ENCODE results near the gene PUDP. TPM values are rescaled to one million over a fixed set of nuclear protein-coding genes. Genes with fewer than 3 reads are reported as not detected.
"Not testable (repeated sequence)": the region's sequence is repeated elsewhere in the genome, so short reads cannot be mapped to it uniquely, and the experiment has no call there.

Gene PUDP
- total RNA-seq (2014; rRNA removed; shearing (Covaris generic)): 7.3 and 8.8 TPM in 2 replicates

DNA sequence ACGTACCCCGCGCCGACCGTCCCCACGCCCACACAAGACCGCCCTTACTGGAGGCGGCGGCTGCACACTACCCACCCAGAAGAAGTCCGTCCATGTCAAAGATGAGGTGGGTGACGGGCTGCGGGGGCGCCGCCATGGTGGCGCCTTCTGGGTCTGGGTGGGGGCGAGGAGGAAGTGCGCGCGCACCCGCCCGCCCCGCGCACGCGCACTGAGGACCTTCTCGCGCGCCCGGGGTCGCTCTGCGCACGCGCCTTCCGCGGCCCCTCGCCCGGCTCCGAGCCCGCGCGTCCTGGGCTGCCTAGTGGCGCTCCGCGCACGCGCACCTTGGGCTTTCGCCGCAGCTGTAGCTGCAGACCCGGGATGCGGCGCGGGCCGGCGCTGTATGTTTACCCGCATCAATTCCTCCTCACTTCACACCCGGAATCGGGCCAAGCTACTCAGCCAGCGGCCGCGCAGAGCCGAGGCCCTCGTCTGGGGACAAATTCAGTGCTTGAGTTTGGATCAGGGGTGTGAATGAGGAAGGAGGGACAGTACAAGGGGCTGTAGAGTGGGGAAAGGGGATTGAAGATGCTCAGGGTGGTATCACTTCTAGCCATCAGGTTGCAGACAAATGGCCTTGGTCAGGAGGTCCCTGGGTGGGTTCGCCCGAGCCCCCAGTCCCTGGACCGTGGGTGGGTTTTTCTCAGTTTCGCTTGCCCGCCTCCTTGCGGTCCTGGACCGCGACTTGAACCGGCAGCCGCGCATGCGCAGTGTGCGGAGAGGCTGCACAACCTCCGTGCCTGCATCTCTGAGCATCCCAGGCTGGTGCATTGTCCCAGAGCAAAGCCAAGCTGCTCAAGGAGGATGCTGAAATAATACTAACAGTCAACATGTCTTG is at the start of gene PUDP:
Gene PUDP, minus strand, starts transcription at position 176 of the 877 bp plus-strand sequence. Its CDS starts 40 bp downstream, at position 136.
- peak; percentile 75 for DNase-seq (ENCODE audit: low read depth)

DNA sequence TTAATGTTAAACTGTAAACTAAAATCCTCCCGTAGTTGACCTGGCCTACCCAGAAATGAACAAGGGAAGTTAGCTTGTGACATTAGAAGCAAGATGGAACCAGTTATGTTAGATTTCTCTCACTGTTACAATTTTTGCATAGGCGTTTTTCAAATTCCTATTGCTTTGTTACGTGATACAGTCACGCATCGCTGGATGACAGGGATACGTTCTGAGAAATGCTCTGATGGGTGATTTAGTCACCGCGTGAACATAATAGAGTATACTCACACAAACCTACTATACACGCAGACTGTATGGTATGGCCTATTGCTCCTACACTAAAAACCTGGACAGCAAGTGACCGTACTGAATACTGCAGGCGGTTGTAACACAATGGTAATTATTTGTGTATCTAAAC is 46.7 kb upstream of the PUDP start:
- no peak for DNase-seq (ENCODE audit: low read depth)

DNA sequence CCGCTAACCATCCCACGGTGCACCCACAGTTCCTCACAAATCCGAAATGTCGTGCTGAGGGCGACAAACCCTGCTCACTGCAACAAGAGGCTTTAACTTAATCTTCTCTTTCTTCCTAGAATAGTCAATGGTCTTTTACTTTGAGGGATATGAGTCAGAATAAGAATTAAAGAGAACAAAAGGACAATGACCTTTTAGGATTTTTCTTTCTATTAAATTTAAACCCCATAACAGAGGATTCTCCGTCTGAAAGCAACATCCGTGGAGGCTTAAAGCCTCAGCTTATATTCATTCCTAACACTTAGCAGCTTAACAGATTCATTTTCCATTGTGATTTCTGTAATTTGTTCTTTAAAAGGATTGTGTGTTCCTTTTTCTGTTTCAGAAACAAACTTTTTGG is 44.9 kb upstream of the PUDP start:
- no peak for DNase-seq (ENCODE audit: low read depth)

DNA sequence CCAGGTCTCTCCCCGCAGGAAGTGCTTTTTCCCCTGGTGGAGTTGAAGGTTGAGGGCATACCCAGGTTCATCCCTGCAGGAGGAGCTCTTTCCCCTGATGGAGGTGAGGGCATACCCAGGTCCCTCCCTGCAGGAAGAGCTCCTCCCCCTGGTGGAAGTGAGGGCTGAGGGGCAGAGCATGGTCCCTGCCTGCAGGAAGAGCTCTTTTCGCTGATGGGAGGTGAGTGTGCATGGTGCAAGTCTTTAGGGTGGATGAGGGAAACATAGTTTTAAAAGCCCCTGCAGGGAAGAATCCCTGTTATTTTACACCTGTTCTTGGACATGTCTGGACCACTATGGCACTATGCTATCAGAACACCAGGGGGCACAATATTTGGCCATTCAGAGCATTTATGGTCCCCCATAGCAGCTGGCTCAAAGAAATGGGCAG is 43.7 kb upstream of the PUDP start:
- no peak for DNase-seq (ENCODE audit: low read depth)

DNA sequence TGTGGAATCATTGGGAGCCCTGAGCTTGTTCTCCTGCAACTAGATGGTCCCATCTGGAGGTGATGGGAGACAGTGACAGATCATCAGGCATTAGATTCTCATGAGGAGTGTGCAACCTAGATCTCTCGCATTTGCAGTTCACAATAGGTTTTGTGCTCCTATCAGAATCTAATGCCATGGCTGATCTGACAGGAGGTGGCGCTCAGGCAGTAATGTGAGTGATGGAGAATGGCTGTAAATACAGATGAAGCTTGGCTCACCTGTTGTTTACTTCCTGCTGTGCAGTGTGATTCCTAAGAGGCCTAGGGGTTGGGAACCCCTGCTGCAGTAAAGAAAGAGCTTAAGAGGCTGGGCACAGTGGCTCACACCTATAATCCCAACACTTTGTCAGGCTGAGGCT is 42.2 kb upstream of the PUDP start:
- no peak for DNase-seq (ENCODE audit: low read depth)

DNA sequence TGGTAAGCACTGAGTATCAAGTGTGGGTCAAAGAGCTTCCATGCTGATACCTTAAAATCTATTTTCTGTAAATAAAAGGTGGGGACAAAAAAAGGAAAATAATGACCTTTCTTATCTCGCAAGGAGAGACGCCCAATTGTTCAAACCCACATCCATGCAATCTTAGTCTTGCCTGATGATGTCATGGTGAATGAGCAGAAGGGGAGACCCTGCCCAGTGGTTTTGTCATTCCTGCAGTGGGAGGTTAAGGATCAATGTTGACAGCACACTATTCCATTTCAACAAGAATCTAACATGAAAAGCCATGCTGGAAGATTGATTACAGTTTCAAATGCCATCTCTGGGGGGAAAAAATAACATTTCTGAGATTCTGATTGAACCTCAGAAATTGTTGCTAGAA is 40.7 kb upstream of the PUDP start:
- no peak for DNase-seq (ENCODE audit: low read depth)

DNA sequence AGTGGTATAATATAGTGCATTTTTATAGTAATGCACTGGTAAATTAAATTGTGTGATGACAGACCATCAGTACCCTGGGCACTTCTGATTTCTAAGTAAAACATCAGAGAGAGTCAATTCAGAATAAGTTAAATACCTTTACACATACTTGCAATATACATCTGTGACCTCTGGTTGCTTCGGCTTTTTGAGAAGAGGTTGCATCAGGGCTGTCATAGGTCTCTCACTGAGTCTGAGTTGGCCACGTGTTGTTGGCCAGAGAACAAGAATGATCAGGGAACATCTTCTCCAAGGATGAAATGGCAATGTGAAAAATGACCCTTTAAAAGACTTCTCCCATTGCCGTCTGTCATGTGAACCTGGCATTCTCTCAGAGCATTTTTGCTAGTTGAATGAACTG is 36.9 kb upstream of the PUDP start:
- DNase-seq (ENCODE audit: low read depth): no peak

DNA sequence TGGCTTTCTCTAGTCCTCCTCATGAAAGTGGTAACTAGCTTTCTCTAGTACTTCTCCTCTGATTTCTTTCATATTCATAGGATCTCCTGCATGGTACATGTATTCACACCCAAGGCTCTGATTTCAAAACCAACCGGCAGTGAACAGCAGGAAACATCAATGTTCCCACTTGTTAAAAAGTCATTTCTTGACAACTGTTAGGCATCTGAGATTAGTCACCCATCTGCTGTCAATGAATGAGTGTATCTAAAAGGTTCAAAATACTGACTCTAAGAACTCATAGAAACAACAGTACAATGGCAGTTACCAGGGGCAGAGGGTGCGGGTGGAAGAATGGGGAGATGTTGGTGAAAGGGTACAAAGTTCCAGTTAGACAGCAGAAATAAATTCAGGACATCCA is 31.5 kb upstream of the PUDP start:
- DNase-seq (ENCODE audit: low read depth): no peak

DNA sequence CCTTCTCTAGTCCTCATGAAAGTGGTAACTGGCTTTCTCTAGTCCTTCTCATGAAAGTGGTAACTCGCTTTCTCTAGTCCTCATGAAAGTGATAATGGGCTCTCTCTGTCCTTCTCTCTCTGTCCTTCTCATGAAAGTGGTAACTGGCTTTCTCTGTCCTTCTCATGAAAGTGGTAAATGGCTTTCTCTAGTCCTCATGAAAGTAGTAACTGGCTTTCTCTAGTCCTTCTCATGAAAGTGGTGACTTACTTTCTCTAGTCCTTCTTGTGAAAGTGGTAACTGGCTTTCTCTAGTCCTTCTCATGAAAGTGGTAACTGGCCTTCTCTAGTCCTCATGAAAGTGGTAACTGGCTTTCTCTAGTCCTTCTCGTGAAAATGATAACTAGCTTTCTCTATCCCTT is 30.9 kb upstream of the PUDP start:
- not testable (repeated sequence) for DNase-seq (ENCODE audit: low read depth)

DNA sequence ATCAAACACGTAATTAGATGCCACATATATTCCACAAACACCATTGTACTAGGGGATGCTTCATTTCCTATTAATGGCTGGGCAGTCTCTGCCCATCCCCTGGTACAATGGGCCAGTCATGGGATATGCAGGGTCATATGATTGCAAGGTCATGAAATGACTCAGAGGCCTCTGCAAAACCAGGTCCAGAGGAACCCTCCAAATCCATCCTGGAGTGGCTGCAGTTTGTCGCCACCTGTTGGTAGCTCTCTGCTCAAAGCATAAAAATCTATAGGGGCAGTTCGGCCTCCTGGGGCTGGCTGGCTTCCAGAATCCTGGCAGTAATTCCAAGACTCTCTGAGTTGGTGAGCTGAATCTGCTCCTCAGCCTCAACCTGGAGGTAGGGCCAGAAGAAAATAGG is 22.9 kb upstream of the PUDP start:
- peak; percentile 1 for DNase-seq (ENCODE audit: low read depth)

DNA sequence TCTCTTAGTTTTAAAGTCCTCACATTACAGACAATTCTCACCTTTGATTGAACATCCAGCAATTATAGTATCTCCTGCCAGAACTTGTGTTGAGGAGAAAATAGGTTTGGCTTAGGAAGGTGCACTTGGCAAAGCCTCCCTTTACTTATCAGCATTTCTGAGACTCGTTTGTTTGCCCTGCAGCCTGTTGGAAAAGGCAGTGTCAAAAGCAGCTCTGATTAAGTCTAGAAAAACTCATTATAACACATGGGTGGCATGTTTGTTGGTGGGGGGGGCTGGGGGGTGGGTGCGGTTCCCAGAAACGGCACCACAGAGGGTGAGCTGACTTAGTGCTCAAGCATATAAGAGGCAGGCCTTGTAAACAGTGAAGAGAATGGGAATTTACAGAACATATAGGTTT is 21.7 kb upstream of the PUDP start:
- DNase-seq (ENCODE audit: low read depth): no peak

DNA sequence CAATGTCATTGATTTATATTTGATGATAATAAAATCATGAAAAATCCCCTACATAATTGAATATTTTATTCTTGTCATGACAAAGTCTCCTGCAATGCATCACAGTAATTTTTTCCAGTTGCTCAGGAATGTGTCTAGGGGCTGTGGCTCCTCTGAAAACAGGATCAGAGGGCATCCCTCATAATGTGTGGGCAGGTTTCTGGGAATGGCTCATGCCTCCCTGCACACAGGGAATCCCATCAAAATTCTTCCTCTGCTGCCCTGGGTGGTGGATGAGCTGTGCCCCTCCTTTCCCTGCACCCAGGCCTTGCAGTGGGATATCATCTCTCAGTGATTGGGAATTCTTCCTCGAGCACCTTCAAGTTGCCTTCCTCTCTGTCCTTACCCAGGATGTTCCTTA is 20.4 kb upstream of the PUDP start:
- no peak for DNase-seq (ENCODE audit: low read depth)

DNA sequence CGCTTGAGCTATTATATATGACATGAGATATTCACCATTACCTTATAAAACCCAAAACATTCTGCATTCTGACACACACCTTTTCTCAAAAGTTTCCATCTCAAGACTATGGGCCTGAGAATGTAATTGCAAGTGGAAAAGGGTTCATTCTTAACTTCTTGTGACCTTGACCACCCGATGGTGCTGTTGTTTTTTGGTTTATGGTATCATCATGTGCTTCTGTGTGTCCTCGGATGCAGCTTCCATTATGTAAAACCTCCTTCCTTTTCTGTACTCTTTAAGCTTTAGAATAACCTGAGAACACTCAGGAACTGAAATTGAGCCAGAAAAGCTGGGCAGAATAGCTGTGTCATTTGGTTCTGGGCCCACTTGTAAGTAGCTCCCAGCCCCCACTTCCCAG is 16.2 kb upstream of the PUDP start:
- DNase-seq (ENCODE audit: low read depth): no peak

DNA sequence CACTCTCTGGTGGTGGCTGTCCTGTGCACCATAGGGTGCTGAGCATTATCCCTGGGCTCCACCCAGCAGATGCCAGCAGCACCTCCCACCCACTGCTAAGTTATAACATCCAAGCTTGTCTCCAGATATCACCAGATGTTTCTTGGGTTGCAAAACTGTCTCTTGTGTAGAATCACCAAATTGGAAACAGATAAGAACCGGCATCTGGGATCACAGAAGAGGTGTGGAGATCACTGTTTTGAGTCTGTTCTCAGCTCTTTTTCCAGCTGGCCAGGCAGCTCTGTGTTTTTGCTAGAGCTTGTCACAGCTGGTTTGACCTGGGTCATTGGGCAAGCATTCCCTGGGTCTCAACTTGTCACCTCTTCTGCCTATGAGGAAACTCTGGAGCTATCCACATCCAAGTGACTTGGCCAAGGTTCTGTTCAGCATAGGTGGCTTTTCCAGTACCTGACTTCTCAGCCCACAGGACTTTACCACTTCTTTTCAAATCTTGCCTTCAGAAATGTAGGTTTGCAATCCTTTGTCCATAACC is 15.3 kb upstream of the PUDP start:
- DNase-seq (ENCODE audit: low read depth): no peak

DNA sequence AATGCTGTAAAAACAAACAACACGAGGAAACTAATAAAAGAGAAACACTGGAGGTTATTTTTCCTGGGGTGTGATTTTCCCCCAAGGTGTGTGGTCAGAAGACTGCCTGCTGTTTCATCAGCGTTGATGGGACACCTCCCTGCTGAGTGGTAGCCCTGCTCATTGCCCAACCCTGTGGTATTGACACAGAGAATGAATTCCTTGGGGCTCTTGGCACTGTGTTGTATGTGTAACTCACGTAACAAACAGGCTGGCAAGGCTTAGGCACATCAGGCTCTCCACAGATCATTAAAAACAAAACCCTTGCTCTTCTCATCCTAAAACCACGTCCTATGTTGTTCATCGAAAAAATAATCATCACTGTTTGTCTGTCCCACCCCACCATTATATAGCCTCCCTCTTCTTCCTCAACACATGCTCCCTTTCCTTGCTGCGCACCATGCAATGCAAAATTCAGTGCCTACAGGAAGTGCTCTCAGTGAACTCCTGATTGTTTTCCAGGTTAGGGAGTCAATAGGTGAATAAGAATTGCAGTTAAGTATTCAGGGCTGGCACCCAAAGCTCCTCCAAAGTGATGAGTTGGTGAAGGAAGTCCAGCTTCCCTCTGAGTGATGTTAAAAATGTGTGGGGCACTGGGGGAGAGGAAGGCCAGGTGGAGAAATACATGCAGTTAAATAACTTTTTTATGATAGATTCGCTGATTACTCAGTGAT is 11.4 kb upstream of the PUDP start:
- DNase-seq (ENCODE audit: low read depth): peak; percentile 27

DNA sequence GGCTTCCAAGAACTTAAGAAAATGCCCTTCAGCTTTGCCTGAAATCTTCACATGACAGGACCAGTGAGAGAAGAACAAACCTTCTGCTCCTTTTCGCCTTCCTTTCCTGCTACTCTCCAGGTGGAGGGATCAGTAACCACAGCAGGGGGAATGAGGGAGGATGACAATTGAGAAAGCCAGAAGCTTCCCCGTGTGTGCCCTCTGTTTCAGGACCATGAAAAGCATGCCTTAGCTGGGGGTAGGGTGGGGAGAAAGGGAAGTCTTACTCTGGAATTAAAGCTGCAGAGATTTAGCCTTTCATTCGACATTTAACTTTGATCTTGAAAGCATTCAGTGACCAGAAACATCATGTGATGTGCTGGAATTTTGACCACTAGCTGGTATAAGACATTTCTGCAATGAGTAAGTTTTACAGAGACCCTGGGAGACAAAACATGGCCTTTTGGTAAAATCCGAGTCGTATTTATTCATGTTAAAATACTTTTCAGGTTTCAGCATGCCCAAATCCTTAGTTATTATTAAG is 10.6 kb upstream of the PUDP start:
- DNase-seq (ENCODE audit: low read depth): no peak

DNA sequence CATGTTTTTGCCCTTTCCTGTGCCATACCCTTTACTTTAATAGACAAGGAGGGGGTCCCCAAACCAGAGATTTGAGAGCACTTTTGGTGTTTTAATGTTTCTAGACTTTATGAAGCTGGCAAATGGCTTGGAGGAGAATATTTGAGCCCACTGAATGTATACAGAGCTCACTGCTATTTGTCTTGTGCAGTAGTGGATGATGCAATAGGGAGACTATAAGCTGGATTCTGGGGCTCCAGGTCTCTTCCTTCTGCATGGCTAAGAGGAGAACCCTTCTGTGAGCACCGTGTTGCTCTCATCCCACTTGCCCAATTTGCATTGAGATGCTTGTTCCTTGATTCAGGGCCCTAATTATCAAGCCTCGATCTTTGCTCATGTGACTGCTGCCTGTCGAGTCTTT is 8.9 kb upstream of the PUDP start:
- DNase-seq (ENCODE audit: low read depth): no peak

DNA sequence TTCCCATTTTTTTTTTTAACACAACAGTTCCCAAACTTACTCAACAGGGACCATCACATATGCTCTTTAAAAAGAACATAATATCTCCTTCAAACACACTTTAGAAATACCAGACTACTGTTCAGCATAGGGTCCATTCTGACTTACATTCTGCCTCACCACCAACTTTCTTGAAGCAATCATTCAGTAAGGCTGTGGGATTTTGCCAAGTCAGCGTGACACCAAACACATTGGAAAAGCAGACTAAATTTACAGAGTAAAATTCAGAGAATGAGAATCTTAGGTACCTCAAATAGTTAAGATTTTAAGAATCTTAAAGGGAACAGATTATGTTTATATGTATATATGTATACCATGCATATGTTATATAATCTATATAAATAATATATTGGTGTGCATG is 7.2 kb upstream of the PUDP start:
- no peak for DNase-seq (ENCODE audit: low read depth)

DNA sequence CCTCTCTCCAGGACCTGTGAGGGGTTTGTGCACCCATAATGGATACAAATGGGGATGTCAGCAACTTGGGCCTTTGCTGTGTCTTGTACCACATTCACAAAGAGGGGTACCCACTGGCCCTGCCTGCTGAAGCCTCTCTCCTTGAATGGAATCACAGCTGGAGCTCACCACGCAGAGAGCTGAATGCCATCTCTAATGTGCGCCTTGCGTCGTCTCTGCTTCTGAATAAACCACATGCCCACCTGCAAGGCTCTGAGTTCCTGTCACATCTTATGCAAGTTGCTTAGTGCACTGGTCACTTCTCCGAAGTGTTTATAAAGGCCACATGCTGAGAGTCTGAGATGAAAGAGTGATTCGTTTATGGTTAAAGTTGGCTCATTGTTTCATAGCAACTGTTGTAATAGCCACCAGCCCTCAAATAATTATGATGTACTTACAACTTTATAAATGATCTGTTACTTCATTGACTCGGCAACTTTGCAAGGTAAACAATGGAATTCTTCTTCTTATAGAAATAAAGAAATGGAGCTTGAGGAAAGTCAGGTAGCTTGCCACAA is 6.2 kb upstream of the PUDP start:
- no peak for DNase-seq (ENCODE audit: low read depth)

DNA sequence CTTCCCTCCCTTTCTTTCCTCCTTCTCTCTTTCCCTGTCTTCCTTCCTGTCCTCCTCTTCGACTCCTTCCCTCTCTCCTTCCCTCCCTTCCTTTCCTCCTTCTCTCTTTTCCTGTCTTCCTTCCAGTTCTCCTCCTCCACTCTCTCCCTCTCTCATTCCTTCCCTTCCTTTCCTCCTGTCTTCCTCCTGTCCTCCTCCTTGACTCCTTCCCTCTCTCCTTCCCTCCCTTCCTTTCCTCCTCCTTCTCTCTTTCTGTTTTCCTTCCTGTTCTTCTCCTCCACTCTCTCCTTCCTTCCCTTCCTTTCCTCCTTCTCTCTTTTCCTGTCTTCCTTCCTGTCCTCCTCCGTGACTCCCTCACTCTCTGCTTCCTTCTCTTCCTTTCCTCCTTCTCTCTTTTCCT is 5.3 kb upstream of the PUDP start:
- DNase-seq (ENCODE audit: low read depth): no peak

DNA sequence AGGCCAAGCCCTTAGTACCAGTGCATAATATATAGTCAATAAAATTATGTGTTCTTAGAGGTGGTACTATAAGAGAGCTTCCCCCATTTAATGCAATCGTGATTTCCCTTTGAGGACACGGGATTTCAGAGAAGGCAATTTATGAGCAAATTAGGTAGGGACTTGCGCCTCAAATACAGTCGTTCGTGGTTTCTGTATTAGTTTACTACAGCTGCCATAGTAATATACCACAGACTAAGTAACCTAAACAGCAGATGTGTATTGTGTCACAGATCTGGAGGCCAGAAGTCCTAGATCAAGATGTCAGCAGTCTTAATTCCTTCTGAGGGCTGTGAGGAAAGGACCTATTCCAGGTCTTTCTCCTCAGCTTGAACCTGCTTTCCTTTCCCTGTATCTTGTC is 1.5 kb upstream of the PUDP start:
- DNase-seq (ENCODE audit: low read depth): no peak

DNA sequence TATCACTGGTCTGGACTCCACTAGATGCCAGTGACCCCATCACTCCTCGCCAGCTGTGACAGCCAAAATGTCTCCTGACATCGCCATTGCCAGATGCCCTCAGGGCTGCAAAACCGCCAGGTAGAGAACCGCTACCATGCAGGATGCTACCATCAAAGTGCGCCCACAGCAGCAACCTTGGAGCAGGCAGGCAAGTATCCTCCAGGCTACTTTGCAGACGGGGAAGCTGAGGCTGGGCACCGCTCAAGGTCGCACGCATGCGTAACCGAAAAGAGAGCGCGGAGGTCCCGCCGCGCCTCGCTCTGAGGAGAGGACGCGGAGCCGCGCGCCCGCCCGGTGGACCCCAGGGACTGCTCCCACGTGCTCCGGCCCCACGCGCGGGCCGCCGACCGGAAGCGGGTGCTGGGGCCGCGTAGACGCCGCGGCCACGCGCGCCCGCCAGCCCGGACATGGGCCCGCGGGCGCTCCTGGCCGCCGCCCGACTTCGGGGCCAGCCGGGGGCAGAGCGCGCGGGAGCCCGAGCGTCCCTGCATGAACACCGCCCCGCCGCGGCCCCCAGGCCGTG is 458 bp downstream of the PUDP start, which contains the start of gene STS:
Gene STS, plus strand, starts transcription at position 300 of the 565 bp plus-strand sequence. CDS start 105,488 bp downstream, outside the sequence.
- DNase-seq (ENCODE audit: low read depth): peak; percentile 23

Data from RPMI7951 (cell line).